K562 (cell line): ENCODE results near the gene ANKRD11. TPM values are rescaled to one million over a fixed set of nuclear protein-coding genes. Genes with fewer than 3 reads are reported as not detected.

Source experiments
- ATAC-seq: fragments of 200-7000 bp; cut with Tn5 transposase; 3 replicates; pipeline ENCODE4 v1.9.1; 2020; ENCODE audit warnings: moderate library complexity
- BruUV-seq: library from RNA; stranded (reverse); fragments of 400-500 nt; replicated peaks from 2 replicates; lab custom pipeline; 2021; lab: Mats Ljungman, UMichigan
- CTCF ChIA-PET: fragments of 300-600 bp; formaldehyde crosslinking; extraction: SDS; loops from one replicate; lab custom pipeline; 2021; ENCODE audit warnings: low intra/inter-chr PET ratio; lab: Yijun Ruan, JAX
- POLR2A ChIA-PET: fragments of 300-600, 350-650 bp; sonication (Branson Sonifier 250); formaldehyde crosslinking; extraction: SDS; loops from one replicate; lab custom pipeline; 2021; ENCODE audit warnings: antibody characterized with exemption, inconsistent platforms; lab: Yijun Ruan, JAX
- DNase-seq, 4 experiments: peaks; one replicate each; pipeline versions ENCODE4 v3.0.0 to v3.0.0-alpha.2; 2011 to 2018; ENCODE audit warnings: low spot score in 3 of 4, mixed read lengths in 3 of 4; ENCODE audit errors: extremely low read depth in 1 of 4
- FAIRE-seq: peaks from 2 replicates; lab custom pipeline; 2011; peaks lifted over from hg19 to GRCh38; lab: Jason Lieb, UNC
- H2AFZ ChIP-seq: 2 replicates; pipeline ENCODE4 v1.6.0; 2011; ENCODE audit warnings: low read depth, low read length, control low read depth, inconsistent platforms
- H3K27ac ChIP-seq: fragments of 200-600 bp; 3 replicates; pipeline ENCODE4 v1.8.0; 2011; ENCODE audit warnings: low read depth, mild to moderate bottlenecking, control low read depth, inconsistent platforms, low read length, moderate library complexity, mixed read lengths; ENCODE audit errors: extremely low read depth
- H3K27me3 ChIP-seq, 2 experiments: fragments of 300-600 bp in 1 of 2; 2 replicates in 1 of 2; 3 replicates in 1 of 2; pipeline versions ENCODE4 v1.6.0 to v1.8.0; 2011; ENCODE audit warnings: inconsistent platforms in 2 of 2, low read length in 2 of 2, mild to moderate bottlenecking in 1 of 2, mixed read lengths in 1 of 2, moderate library complexity in 1 of 2; ENCODE audit not compliant: control insufficient read depth in 2 of 2, insufficient read depth in 2 of 2
- H3K36me3 ChIP-seq: fragments of 300-600 bp; 3 replicates; pipeline ENCODE4 v1.8.0; 2011; ENCODE audit warnings: mild to moderate bottlenecking, low read length, inconsistent platforms; ENCODE audit not compliant: control insufficient read depth, insufficient read depth
- H3K4me1 ChIP-seq, 2 experiments: fragments of 200-600 bp in 1 of 2; replicated peaks in 1 of 2; 2 replicates in 1 of 2; 3 replicates in 1 of 2; pipeline versions ENCODE4 v1.5.1 to v1.8.0; 2011; ENCODE audit warnings: inconsistent platforms in 2 of 2, low read length in 2 of 2, mild to moderate bottlenecking in 1 of 2, mixed read lengths in 1 of 2, moderate library complexity in 1 of 2; ENCODE audit not compliant: control insufficient read depth in 2 of 2, insufficient read depth in 2 of 2
- H3K4me2 ChIP-seq: 2 replicates; pipeline ENCODE4 v1.6.1; 2011; ENCODE audit warnings: low read length, control low read depth, inconsistent platforms, mixed read lengths; ENCODE audit not compliant: insufficient read depth
- H3K4me3 ChIP-seq: fragments of 200-600 bp; sonication (generic), shearing (Covaris generic); 2 replicates; pipeline ENCODE4 v1.5.1; 2016; ENCODE audit warnings: control low read depth, inconsistent platforms
- H3K79me2 ChIP-seq: fragments of 200-600 bp; 3 replicates; pipeline ENCODE4 v1.8.0; 2011; ENCODE audit warnings: low read length, inconsistent platforms; ENCODE audit not compliant: control insufficient read depth, insufficient read depth
- H3K9ac ChIP-seq, 2 experiments: 2 replicates each; pipeline versions ENCODE4 v1.6.0 to v1.6.1; 2011; ENCODE audit warnings: low read depth in 2 of 2, low read length in 2 of 2, control low read depth in 1 of 2, inconsistent platforms in 1 of 2, mild to moderate bottlenecking in 1 of 2, mixed read lengths in 1 of 2; ENCODE audit not compliant: insufficient read depth in 1 of 2
- H3K9me1 ChIP-seq: one replicate; pipeline ENCODE4 v1.6.0; 2011; ENCODE audit warnings: inconsistent platforms, mild to moderate bottlenecking, low read length, moderate library complexity; ENCODE audit not compliant: control insufficient read depth, insufficient read depth
- H3K9me3 ChIP-seq: replicated peaks from 2 replicates; pipeline ENCODE4 v1.5.1; 2011; ENCODE audit warnings: low read depth, low read length, inconsistent platforms; ENCODE audit not compliant: control insufficient read depth, insufficient read depth
- H4K20me1 ChIP-seq: replicated peaks from 2 replicates; pipeline ENCODE4 v1.6.1; 2011; ENCODE audit warnings: low read length, inconsistent platforms, mixed read lengths; ENCODE audit not compliant: control insufficient read depth, insufficient read depth
- POLR2G ChIP-seq: fragments of 200-400 bp; formaldehyde crosslinking; IDR thresholded peaks from 2 replicates; pipeline ENCODE4 v1.6.1; 2017; ENCODE audit warnings: low read depth, mild to moderate bottlenecking, antibody characterized with exemption, low read length, moderate library complexity
- RBM22 ChIP-seq: fragments of 200-400 bp; formaldehyde crosslinking; IDR thresholded peaks from 2 replicates; pipeline ENCODE4 v1.6.1; 2018; ENCODE audit warnings: low read length, low read depth; ENCODE audit not compliant: poor library complexity, severe bottlenecking
- WGBS: fragments of 100-300 bp; shearing (Covaris generic); methylation state at CpG from one replicate; pipeline ENCODE4 v1.1.6; 2016; ENCODE audit warnings: low coverage, mixed read lengths; ENCODE audit not compliant: insufficient coverage; ENCODE audit errors: missing lambda C conversion rate; 5-methylcytosine and 5-hydroxymethylcytosine counted together
- in situ Hi-C: fragments of 300-500 bp; cut with MboI; formaldehyde crosslinking; loops from 4 replicates; pipeline ENCODE4 v1.15.0; 2018; ENCODE audit warnings: inconsistent platforms, mixed read lengths
- intact Hi-C: fragments of 100-400 bp; cut with micrococcal nuclease; formaldehyde crosslinking; loops from 2 replicates; pipeline ENCODE4 v1.14.2; 2022
- polyA plus RNA-seq, 8 experiments: library from polyadenylated mRNA; depleted of rRNA in 4 of 8; stranded (reverse) in 5 of 8; unstranded in 3 of 8; fragments of >200 nt; fragmentation: Nextera tagmentation in 2 of 8; fragmentation: Illumina TruSeq in 1 of 8; extraction: Ambion mirVana in 2 of 8; extraction: Trizol in 1 of 8; gene quantifications; 2 replicates each; pipeline versions ENCODE4 v1.2.1 to v1.2.3, GENCODE V29; 2011 to 2014; ENCODE audit warnings: inconsistent platforms in 1 of 8, missing spikeins in 1 of 8
- total RNA-seq, 7 experiments: library from RNA; depleted of rRNA in 6 of 7; stranded (reverse); fragments of >200 nt in 6 of 7; fragmentation: Illumina TruSeq in 2 of 7; extraction: Trizol in 2 of 7; gene quantifications; 2 replicates each; pipeline versions ENCODE4 v1.2.1 to v1.2.3, GENCODE V29; 2011 to 2021; ENCODE audit warnings: low replicate concordance in 1 of 7
- TF ChIP-seq, protein P1 (sequence below): fragments of 250-450 bp; sonication (Bioruptor Pico); IDR thresholded peaks from 2 replicates; pipeline ENCODE4 v1.5.0; 2022; ENCODE audit warnings: mild to moderate bottlenecking

Gene ANKRD11
- total and polyA plus RNA-seq, 9 of the 15 experiments (the other 6 are each of a cell fraction or from before 2014, with no cell fraction given), result 4.7 to 126 (median 31.7) TPM

- POLR2A ChIA-PET, result interaction anchor here (1.5 kb wide), 1 partner anchor 8 kb away, joined by 4 read pairs; no protein-coding TSS in a partner anchor
- ATAC-seq, result no peak
- H4K20me1 ChIP-seq, result no peaks in the 10 kb centered on the region
Measured at GRCh38 chr16:89286096-89286495, 204.3 kb downstream of the ANKRD11 start.

More at GRCh38 chr16:89286096-89286495, 204.3 kb downstream of the ANKRD11 start:
- 89% methylated on average over 12 of the region's 25 CpGs for WGBS
- TF ChIP-seq RBM22, result peak; percentile 98
- TF ChIP-seq POLR2G, result peak; percentile 71
- TF ChIP-seq, protein P1, sequence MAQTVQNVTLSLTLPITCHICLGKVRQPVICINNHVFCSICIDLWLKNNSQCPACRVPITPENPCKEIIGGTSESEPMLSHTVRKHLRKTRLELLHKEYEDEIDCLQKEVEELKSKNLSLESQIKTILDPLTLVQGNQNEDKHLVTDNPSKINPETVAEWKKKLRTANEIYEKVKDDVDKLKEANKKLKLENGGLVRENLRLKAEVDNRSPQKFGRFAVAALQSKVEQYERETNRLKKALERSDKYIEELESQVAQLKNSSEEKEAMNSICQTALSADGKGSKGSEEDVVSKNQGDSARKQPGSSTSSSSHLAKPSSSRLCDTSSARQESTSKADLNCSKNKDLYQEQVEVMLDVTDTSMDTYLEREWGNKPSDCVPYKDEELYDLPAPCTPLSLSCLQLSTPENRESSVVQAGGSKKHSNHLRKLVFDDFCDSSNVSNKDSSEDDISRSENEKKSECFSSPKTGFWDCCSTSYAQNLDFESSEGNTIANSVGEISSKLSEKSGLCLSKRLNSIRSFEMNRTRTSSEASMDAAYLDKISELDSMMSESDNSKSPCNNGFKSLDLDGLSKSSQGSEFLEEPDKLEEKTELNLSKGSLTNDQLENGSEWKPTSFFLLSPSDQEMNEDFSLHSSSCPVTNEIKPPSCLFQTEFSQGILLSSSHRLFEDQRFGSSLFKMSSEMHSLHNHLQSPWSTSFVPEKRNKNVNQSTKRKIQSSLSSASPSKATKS, result no peak
- in situ Hi-C loops, result no loop called here
- Histone ChIP-seq H3K27me3 (no peaks in the 10 kb centered on the region), H3K9me3 (peaks cover 16% of the 10 kb centered on the region), H3K79me2 (peaks cover 13% of the 10 kb centered on the region), H3K9me1 (no peaks in the 10 kb centered on the region), H3K9ac (no peak overlapping the region), H2AFZ (no peak overlapping the region), H3K4me2 (no peak overlapping the region), H3K4me1 (peaks cover 0 to 23% of the 10 kb centered on the region in 2 experiments; a peak in 1 of 5 replicates), H3K27ac (no peak overlapping the region), H3K36me3 (peaks cover 89% of the 10 kb centered on the region), H3K4me3 (no peak overlapping the region)
- CTCF ChIA-PET, result no interaction called here
- BruUV-seq, result no TSS peak
- no peak for FAIRE-seq
- DNase-seq, result no peak
- intact Hi-C loops, result no loop called here
